H1 (cell line): ENCODE results near the gene KCNAB3. TPM values are rescaled to one million over a fixed set of nuclear protein-coding genes. Genes with fewer than 3 reads are reported as not detected.
A peak's percentile ranks its signal among the peaks of the same experiment; 100 is the strongest.

Experiments
- ATF2 ChIP-seq: IDR thresholded peaks from 2 replicates; pipeline ENCODE4 v1.6.1; 2012; ENCODE audit warnings: low read length, inconsistent platforms
- CHD7 ChIP-seq: fragments of 300-600 bp; sonication (generic); IDR thresholded peaks from 2 replicates; pipeline ENCODE4 v1.7.1; 2012; ENCODE audit warnings: low read length, moderate library complexity, mild to moderate bottlenecking, inconsistent platforms; ENCODE audit not compliant: insufficient replicate concordance
- E2F6 ChIP-seq: IDR thresholded peaks from 2 replicates; pipeline ENCODE4 v1.6.1; 2012; ENCODE audit warnings: inconsistent platforms
- SP4 ChIP-seq: IDR thresholded peaks from 2 replicates; pipeline ENCODE4 v1.6.1; 2012; ENCODE audit warnings: low read length, inconsistent platforms
- SUZ12 ChIP-seq: fragments of 200-600 bp; sonication (generic); IDR thresholded peaks from 2 replicates; pipeline ENCODE4 v1.6.1; 2012; ENCODE audit warnings: mild to moderate bottlenecking, inconsistent platforms, low read length, moderate library complexity, mixed read lengths
- polyA plus RNA-seq, 7 experiments: library from polyadenylated mRNA; depleted of rRNA in 3 of 7; stranded (reverse) in 5 of 7; unstranded in 2 of 7; fragments of >200 nt in 5 of 7; fragments of 200-250 nt in 2 of 7; gene quantifications; 1 replicate in 5 of 7; 2 replicates in 1 of 7; 4 replicates in 1 of 7; pipeline versions ENCODE4 v1.2.1 to v1.2.3, GENCODE V29; 2011 to 2013; ENCODE audit warnings: missing spikeins in 2 of 7, mixed read lengths in 2 of 7
- total RNA-seq: library from RNA; stranded (reverse); fragmentation: NEBNext Ultra II Directional; extraction: Animal tissue kit (Norgen Biotek cat#: 25700); gene quantifications from 2 replicates; pipeline ENCODE4 v1.2.1, GENCODE V29; 2021

Gene KCNAB3
- total and polyA plus RNA-seq, 2 of the 8 experiments (the other 6 are each of a cell fraction or from before 2014, with no cell fraction given): 1.7 to 2.4 TPM

GRCh38 chr17:7922845-7923628 lies 6.6 kb downstream of the KCNAB3 start (continued):
- TF ChIP-seq CHD7: no peak
- TF ChIP-seq SP4: peak; percentile 84
- peak; percentile 85 for TF ChIP-seq E2F6
- TF ChIP-seq SUZ12: no peak
- no peak for TF ChIP-seq ATF2
